NCI-H82 treated with DMSO at 0.1 percent for 48 hours (cell line): ENCODE data around the gene SH3PXD2A.
A peak's percentile ranks its signal among the peaks of the same experiment; 100 is the strongest.

Source experiments
- DNase-seq: peaks from one replicate; lab custom pipeline; 2025; ENCODE audit not compliant: unreplicated experiment; lab: John Stamatoyannopoulos, UW

The SH3PXD2A gene

GRCh38 chr10:103711351-103711994 lies 143.9 kb downstream of the SH3PXD2A start:
- DNase-seq, result no peak

GRCh38 chr10:103710490-103710889 lies 144.9 kb downstream of the SH3PXD2A start:
- no peak for DNase-seq

- DNase-seq, result no peak
These were observed 145.9 kb downstream of the SH3PXD2A start for GRCh38 chr10:103709341-103709920.

GRCh38 chr10:103708627-103709288 lies 146.6 kb downstream of the SH3PXD2A start:
- no peak for DNase-seq

- no peak for DNase-seq
These were observed 147.3 kb downstream of the SH3PXD2A start for GRCh38 chr10:103707956-103708626.

GRCh38 chr10:103706762-103707161 lies 148.6 kb downstream of the SH3PXD2A start:
- no peak for DNase-seq

GRCh38 chr10:103706047-103706446 lies 149.3 kb downstream of the SH3PXD2A start:
- DNase-seq, result no peak

- peak; percentile 85 for DNase-seq
These were observed 151.1 kb downstream of the SH3PXD2A start for GRCh38 chr10:103703941-103704919.

GRCh38 chr10:103701380-103702222 lies 153.8 kb downstream of the SH3PXD2A start:
- DNase-seq, result no peak

- DNase-seq, result no peak
These were observed 155.0 kb downstream of the SH3PXD2A start for GRCh38 chr10:103700436-103700715.

GRCh38 chr10:103699611-103700435 lies 155.6 kb downstream of the SH3PXD2A start:
- DNase-seq, result peak; percentile 30

GRCh38 chr10:103698266-103698665 lies 157.1 kb downstream of the SH3PXD2A start:
- DNase-seq, result no peak

- DNase-seq, result no peak
These were observed 157.6 kb downstream of the SH3PXD2A start for GRCh38 chr10:103697787-103698186.

- no peak for DNase-seq
These were observed 158.8 kb downstream of the SH3PXD2A start for GRCh38 chr10:103696411-103697145.

GRCh38 chr10:103696094-103696410 lies 159.3 kb downstream of the SH3PXD2A start:
- DNase-seq, result no peak

- no peak for DNase-seq
These were observed 159.8 kb downstream of the SH3PXD2A start for GRCh38 chr10:103695584-103696005.

GRCh38 chr10:103693812-103694205 lies 161.6 kb downstream of the SH3PXD2A start:
- DNase-seq, result no peak

GRCh38 chr10:103692952-103693811 lies 162.2 kb downstream of the SH3PXD2A start:
- no peak for DNase-seq
